Measurements from ENCODE around the gene CHST12. TPM values are rescaled to one million over a fixed set of nuclear protein-coding genes. Genes with fewer than 3 reads are reported as not detected.
"Not testable (repeated sequence)": the region's sequence is repeated elsewhere in the genome, so short reads cannot be mapped to it uniquely, and the experiment has no call there.

Gene CHST12
- total and polyA plus RNA-seq, 11 donors = 12.5 to 20.7 (median 14.8) TPM

- H3K4me1 ChIP-seq = peaks cover 0 to 9% (median under 1%) of the 10 kb centered on the region in 12 donors
- no peak for ATAC-seq
- H3K27ac ChIP-seq = no peak overlapping the region
- no peaks in the 10 kb centered on the region for H3K9me3 ChIP-seq
- intact Hi-C loops (cut with DNase I) = loop anchor here in 2 of 10 donors (5.0 kb wide), 2 partner anchors 109 to 889 kb away; no protein-coding TSS in a partner anchor
- peak in 1 of 5 donors; percentile 14 for DNase-seq
- H3K36me3 ChIP-seq = no peaks in the 10 kb centered on the region
- peaks cover 0 to 6% (median 0%) of the 10 kb centered on the region in 9 donors for H3K27me3 ChIP-seq
- 70 to 78% (median 73%) methylated on average over 12 of the region's 12 CpGs for WGBS, 4 donors
- H3K4me3 ChIP-seq = no peak overlapping the region
- TF ChIP-seq POLR2A (IDR thresholded peaks at IDR 0.05) (no peak), CTCF (IDR thresholded peaks at IDR 0.05) (no peak)
These were observed 62.5 kb downstream of the CHST12 start for GRCh38 chr7:2465928-2466327.

- Histone ChIP-seq H3K36me3 (no peaks in the 10 kb centered on the region), H3K4me1 (peaks cover 0 to 17% (median 8%) of the 10 kb centered on the region in 12 donors), H3K9me3 (no peaks in the 10 kb centered on the region), H3K4me3 (no peak overlapping the region), H3K27ac (no peak overlapping the region), H3K27me3 (peaks cover 0 to 3% (median 0%) of the 10 kb centered on the region in 9 donors)
- intact Hi-C loops (cut with DNase I) = loop anchor here in 2 of 10 donors (5.0 kb wide), 2 partner anchors 109 to 889 kb away; no protein-coding TSS in a partner anchor
- no peak for DNase-seq
- 91 to 96% (median 94%) methylated on average over 10 of the region's 10 CpGs for WGBS, 4 donors
- TF ChIP-seq CTCF (IDR thresholded peaks at IDR 0.05) = no peak
- TF ChIP-seq POLR2A (IDR thresholded peaks at IDR 0.05) = no peak
- ATAC-seq = no peak
These were observed 63.3 kb downstream of the CHST12 start for GRCh38 chr7:2466675-2467074.

- TF ChIP-seq CTCF (IDR thresholded peaks at IDR 0.05) = no peak
- no peak for TF ChIP-seq POLR2A (IDR thresholded peaks at IDR 0.05)
- Histone ChIP-seq H3K4me3 (no peak overlapping the region), H3K36me3 (no peaks in the 10 kb centered on the region), H3K27me3 (peaks cover 0 to 3% (median 0%) of the 10 kb centered on the region in 9 donors), H3K9me3 (no peaks in the 10 kb centered on the region), H3K27ac (no peak overlapping the region), H3K4me1 (peaks cover 0 to 19% (median 11%) of the 10 kb centered on the region in 12 donors)
- WGBS, 4 donors = 74 to 91% (median 80%) methylated on average over 5 to 7 of the region's 7 CpGs
- intact Hi-C loops (cut with DNase I) = loop anchor here in 2 of 10 donors (5.0 kb wide), 2 partner anchors 111 to 891 kb away; no protein-coding TSS in a partner anchor
- DNase-seq = no peak
- no peak for ATAC-seq
These were observed 64.8 kb downstream of the CHST12 start for GRCh38 chr7:2468227-2468626.

GRCh38 chr7:2469460-2470203 lies 66.2 kb downstream of the CHST12 start:
- not testable (repeated sequence) for H3K9me3 ChIP-seq, H3K36me3 ChIP-seq, DNase-seq, H3K27ac ChIP-seq, H3K27me3 ChIP-seq, ATAC-seq, H3K4me3 ChIP-seq
- peaks cover 0 to 19% (median 11%) of the 10 kb centered on the region in 12 donors for H3K4me1 ChIP-seq
- intact Hi-C loops (cut with DNase I) = loop anchor here in 5 of 10 donors (5.0 to 10.0 kb wide), 4 partner anchors 95 to 892 kb away; partner anchors contain the start of gene AMZ1 (in 2 of the 5)
- 82 to 85% (median 85%) methylated on average over 9 of the region's 9 CpGs for WGBS, 4 donors
